HL-60 (cell line): Measurements from ENCODE around the gene AEN.

Experiments
- POLR2AphosphoS5 ChIP-seq: IDR thresholded peaks from 2 replicates; pipeline ENCODE4 v1.6.1; 2012; ENCODE audit warnings: low read depth
- TF ChIP-seq, protein P1 (sequence below): IDR thresholded peaks from one replicate; pipeline ENCODE4 v1.5.1; 2011; ENCODE audit warnings: low read length, control low read depth, inconsistent platforms; ENCODE audit not compliant: insufficient read depth

DNA sequence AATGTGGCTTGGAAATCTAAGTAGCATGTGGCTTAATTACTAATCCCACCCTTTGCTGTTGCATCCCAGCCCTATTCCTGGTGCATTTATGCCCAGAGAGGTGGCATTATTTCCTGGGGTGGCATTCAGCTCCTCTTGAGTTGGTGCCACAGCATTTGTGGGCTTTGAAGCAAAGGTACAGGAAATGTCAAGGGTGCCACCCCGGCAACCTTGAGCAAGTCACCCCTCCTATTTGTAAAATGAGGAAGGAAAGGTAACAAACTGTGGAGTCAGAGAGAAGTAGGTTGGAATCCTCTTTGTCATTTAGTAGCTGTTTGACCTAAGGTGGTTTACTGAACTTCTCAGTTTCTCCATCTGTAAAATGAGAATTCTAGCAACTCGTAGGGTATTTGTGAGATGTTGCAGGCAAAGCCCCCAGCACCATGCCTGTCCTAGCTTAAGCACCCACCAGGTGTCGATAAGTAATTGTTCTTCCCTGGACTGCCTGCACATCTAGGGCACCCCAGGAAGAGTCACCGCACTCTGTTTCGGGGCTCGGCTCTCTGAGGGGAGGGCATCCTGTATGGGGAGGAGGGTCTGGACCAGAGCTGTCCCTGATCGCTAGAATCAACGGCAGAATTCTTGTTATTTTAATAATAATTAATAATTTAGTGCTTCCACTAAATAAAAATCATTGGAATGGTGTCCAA is 34.8 kb downstream of the AEN start:
- TF ChIP-seq, protein P1, sequence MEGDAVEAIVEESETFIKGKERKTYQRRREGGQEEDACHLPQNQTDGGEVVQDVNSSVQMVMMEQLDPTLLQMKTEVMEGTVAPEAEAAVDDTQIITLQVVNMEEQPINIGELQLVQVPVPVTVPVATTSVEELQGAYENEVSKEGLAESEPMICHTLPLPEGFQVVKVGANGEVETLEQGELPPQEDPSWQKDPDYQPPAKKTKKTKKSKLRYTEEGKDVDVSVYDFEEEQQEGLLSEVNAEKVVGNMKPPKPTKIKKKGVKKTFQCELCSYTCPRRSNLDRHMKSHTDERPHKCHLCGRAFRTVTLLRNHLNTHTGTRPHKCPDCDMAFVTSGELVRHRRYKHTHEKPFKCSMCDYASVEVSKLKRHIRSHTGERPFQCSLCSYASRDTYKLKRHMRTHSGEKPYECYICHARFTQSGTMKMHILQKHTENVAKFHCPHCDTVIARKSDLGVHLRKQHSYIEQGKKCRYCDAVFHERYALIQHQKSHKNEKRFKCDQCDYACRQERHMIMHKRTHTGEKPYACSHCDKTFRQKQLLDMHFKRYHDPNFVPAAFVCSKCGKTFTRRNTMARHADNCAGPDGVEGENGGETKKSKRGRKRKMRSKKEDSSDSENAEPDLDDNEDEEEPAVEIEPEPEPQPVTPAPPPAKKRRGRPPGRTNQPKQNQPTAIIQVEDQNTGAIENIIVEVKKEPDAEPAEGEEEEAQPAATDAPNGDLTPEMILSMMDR, result no peak
- TF ChIP-seq POLR2AphosphoS5, result no peak
